Suprapubic skin (tissue), 3 donors: ENCODE data around the gene WWOX.

Source experiments
- EP300 ChIP-seq: sonication (generic); formaldehyde crosslinking; IDR thresholded peaks from one replicate; pipeline ENCODE4 v1.6.1; 2017; ENCODE audit warnings: antibody characterized with exemption
- TF ChIP-seq, protein P1 (sequence below), 2 donors: fragments of 200-600 bp in 1 of 2; fragments of 450-650 bp in 1 of 2; sonication (generic) in 1 of 2; IDR thresholded peaks; one replicate each; pipeline ENCODE4 v1.5.1; 2016 to 2019; ENCODE audit warnings: antibody characterized with exemption in 2 of 2, mild to moderate bottlenecking in 1 of 2, moderate library complexity in 1 of 2

DNA sequence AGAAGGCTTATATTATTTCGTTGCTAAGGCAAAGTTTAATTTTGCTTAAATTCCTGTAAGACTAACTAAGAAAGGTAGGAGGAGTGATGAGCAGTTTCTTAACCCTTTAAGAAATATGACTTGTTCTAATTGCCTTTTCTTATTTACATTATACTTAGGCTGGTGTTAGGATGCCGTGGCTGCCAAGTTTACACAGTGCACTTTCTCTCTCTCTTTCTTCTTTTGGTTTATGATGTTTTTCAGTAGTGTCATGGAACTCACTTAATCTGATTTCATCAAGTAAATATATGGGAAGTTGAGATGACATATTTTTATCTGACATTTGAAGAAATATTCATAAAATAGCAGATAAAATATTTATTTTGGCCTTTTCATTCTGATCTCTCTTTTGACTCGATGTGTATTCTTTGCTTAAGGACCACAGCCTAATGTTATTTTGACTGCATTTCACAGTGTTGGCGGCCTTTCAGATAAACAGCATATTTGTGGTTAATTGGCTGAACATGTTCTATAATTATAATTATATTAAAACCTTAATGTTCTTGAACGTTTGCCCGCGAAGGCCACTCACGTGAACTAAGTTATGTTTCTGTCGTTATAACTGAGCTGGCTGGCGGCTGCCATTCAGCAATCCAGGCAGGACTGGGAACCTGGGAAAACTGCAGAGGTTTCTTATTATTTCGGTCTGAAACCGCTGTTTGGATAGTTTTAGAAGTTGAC, 191.6 kb downstream of the WWOX start:
- TF ChIP-seq, protein P1, sequence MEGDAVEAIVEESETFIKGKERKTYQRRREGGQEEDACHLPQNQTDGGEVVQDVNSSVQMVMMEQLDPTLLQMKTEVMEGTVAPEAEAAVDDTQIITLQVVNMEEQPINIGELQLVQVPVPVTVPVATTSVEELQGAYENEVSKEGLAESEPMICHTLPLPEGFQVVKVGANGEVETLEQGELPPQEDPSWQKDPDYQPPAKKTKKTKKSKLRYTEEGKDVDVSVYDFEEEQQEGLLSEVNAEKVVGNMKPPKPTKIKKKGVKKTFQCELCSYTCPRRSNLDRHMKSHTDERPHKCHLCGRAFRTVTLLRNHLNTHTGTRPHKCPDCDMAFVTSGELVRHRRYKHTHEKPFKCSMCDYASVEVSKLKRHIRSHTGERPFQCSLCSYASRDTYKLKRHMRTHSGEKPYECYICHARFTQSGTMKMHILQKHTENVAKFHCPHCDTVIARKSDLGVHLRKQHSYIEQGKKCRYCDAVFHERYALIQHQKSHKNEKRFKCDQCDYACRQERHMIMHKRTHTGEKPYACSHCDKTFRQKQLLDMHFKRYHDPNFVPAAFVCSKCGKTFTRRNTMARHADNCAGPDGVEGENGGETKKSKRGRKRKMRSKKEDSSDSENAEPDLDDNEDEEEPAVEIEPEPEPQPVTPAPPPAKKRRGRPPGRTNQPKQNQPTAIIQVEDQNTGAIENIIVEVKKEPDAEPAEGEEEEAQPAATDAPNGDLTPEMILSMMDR (IDR thresholded peaks at IDR 0.05): no peak
- no peak for TF ChIP-seq EP300
